Activated T-cell treated with anti-CD3 and anti-CD28 coated beads, Interleukin-2, amount 50 U/mL, for 72 hours (primary cell): Measurements from ENCODE around the gene ATG16L2. TPM values are rescaled to one million over a fixed set of nuclear protein-coding genes. Genes with fewer than 3 reads are reported as not detected.

Source experiments
- ATAC-seq, 2 donors: fragments of 150-1000 bp; cut with Tn5 transposase; replicated peaks in 1 of 2; 2 replicates each; pipeline ENCODE4 v1.10.0; 2021; ENCODE audit warnings: moderate library complexity in 2 of 2, mild to moderate bottlenecking in 1 of 2
- DNase-seq, 2 donors: peaks; one replicate each; pipeline ENCODE4 v3.0.0; 2021 to 2022; ENCODE audit warnings: mixed read lengths in 1 of 2
- H3K27ac Mint-ChIP-seq: one replicate; pipeline ENCODE4 v1.8.0; 2022; ENCODE audit warnings: mild to moderate bottlenecking, moderate library complexity, mixed read lengths
- H3K27me3 Mint-ChIP-seq: one replicate; pipeline ENCODE4 v1.8.0; 2022; ENCODE audit warnings: low read depth, mixed read lengths
- H3K36me3 Mint-ChIP-seq, 2 donors: one replicate each; pipeline ENCODE4 v1.8.0; 2022; ENCODE audit warnings: mixed read lengths in 2 of 2, mild to moderate bottlenecking in 1 of 2; ENCODE audit not compliant: insufficient read depth in 2 of 2
- H3K4me1 Mint-ChIP-seq: one replicate; pipeline ENCODE4 v1.8.0; 2022; ENCODE audit warnings: low read depth, mixed read lengths
- H3K4me3 Mint-ChIP-seq, 2 donors: one replicate each; pipeline ENCODE4 v1.8.0; 2022; ENCODE audit warnings: mild to moderate bottlenecking in 2 of 2, mixed read lengths in 2 of 2, moderate library complexity in 2 of 2
- H3K9me3 Mint-ChIP-seq, 2 donors: one replicate each; pipeline ENCODE4 v1.8.0; 2022; ENCODE audit warnings: mixed read lengths in 2 of 2
- total RNA-seq, 2 donors: library from RNA; stranded (reverse); gene quantifications; one replicate each; pipeline ENCODE4 v1.2.3, GENCODE V29; 2022

ATG16L2 gene
- total RNA-seq, 2 donors from 2014 or later: 55.8 to 56.0 TPM

DNA sequence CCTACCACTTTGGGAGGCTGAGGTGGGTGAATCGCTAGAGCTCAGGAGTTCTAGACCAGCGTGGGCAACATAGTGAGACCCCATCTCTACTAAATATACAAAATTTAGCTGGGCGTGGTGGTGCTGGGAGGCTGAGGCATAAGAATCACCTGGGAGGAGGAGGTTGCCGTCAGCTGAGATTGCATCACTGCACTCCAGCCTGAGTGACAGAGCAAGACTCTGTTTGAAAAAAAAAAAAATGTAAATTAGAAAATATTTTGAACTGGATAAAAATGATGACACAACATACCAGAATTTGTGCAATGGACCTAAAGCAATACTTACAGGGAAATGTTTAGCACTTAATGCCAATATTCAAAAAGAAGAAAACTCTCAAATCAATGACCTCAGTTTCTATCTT lies 46.4 kb downstream of the ATG16L2 start:
- no peaks in the 10 kb centered on the region for H3K36me3 Mint-ChIP-seq
- no peak for ATAC-seq
- DNase-seq: no peak
- H3K9me3 Mint-ChIP-seq: no peaks in the 10 kb centered on the region
- H3K27me3 Mint-ChIP-seq: no peaks in the 10 kb centered on the region
- H3K4me3 Mint-ChIP-seq: no peak overlapping the region
- H3K4me1 Mint-ChIP-seq: peaks cover 6% of the 10 kb centered on the region
- no peak overlapping the region for H3K27ac Mint-ChIP-seq

GRCh38 chr11:72863091-72863490 lies 48.9 kb downstream of the ATG16L2 start:
- H3K9me3 Mint-ChIP-seq: no peaks in the 10 kb centered on the region

DNA sequence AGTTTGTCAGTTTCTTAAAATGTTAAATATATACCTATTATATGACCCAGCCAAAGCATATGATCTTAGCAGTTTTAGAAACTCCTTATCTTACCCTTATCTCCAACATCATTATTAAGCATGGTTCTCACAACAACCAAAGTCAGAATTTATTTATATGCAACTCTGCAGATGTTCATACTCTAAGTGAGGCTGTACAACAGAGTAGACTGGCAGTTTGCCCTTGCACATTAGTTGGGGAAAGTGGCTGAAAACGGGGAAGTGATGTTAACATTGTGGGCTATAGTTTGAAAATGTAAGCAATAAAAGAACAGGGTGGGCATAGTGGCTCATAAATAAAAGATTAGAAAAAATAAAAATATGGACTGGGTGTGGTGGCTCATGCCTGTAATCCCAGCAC lies 49.7 kb downstream of the ATG16L2 start:
- Mint-ChIP-seq H3K36me3 (peaks cover 0 to 9% of the 10 kb centered on the region in 2 donors), H3K9me3 (no peaks in the 10 kb centered on the region), H3K4me3 (no peak overlapping the region), H3K27ac (no peak overlapping the region), H3K27me3 (no peaks in the 10 kb centered on the region), H3K4me1 (peaks cover 11% of the 10 kb centered on the region)
- DNase-seq: no peak
- no peak for ATAC-seq

More at GRCh38 chr11:72863091-72863490, 48.9 kb downstream of the ATG16L2 start:
- H3K4me3 Mint-ChIP-seq: no peak overlapping the region
- H3K27me3 Mint-ChIP-seq: no peaks in the 10 kb centered on the region
- ATAC-seq: no peak
- no peak overlapping the region for H3K27ac Mint-ChIP-seq
- peaks cover 11% of the 10 kb centered on the region for H3K4me1 Mint-ChIP-seq
- peaks cover 0 to 6% of the 10 kb centered on the region in 2 donors for H3K36me3 Mint-ChIP-seq
- DNase-seq: no peak

DNA sequence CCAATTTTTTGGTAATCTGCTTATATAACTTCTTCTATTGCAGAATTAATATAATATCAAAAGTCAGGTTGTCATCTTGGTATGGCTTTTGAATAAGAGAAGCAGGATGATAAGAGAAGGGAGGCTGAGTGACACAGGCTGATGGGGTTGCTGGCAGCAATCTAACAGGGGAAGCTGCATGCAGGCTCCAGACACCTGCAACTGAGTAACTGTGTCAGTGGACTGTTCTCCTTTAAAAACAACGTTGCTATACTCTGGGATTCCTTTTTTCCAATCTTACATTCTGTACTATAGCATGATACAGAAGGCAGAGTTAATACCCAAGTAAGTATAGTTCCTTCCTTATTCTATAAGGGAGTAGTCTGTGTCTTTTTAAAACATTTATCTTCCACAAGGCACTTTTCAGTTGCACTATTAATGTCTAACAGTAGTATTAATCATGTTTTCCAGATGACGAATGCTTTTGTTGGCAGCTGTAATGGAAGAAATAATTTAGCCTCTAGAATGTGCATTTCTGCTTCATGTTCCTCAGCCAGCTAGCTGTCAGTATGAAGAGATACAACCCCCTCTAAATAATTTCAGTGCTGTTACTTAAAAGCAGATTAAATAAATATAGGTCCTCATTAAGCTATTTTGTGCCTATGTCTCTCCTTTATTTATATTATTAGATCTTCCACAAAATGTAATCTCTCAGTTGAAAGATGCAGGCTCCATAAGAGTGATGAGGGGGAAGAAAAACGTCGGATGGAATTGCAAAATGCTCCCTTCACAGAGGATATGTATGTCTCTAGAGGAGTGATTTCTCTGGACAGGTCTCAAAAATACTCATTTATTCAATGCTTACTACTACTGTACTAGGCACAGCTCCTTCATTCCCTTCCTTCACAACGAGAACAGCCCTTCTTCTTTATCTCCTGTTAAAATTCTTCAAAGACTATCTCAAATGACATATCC lies 50.8 kb downstream of the ATG16L2 start:
- Mint-ChIP-seq H3K36me3 (peaks cover 0 to 9% of the 10 kb centered on the region in 2 donors), H3K4me1 (peaks cover 15% of the 10 kb centered on the region), H3K27ac (no peak overlapping the region), H3K27me3 (no peaks in the 10 kb centered on the region), H3K4me3 (no peak overlapping the region), H3K9me3 (no peaks in the 10 kb centered on the region)
- DNase-seq: no peak
- ATAC-seq: no peak

DNA sequence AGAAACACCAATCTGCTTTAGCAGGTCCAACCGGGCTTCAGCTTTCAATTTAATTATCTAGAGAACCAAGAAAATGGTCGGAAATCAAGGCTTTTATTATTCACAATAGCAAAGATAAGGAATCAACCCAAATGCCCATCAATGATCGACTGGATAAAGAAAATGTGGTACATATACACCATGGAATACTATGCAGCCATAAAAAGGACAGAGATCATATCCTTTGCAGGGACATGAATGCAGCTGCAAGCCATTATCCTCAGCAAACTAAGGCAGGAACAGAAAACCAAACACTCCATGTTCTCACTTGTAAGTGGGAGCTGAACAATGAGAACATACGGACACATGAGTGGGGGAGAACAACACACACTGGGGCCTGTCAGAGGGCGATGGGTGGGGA lies 53.8 kb downstream of the ATG16L2 start:
- no peak for ATAC-seq
- no peaks in the 10 kb centered on the region for H3K9me3 Mint-ChIP-seq
- H3K27ac Mint-ChIP-seq: no peak overlapping the region
- DNase-seq: no peak
- H3K4me3 Mint-ChIP-seq: no peak overlapping the region
- H3K4me1 Mint-ChIP-seq: peaks cover 26% of the 10 kb centered on the region
- peaks cover 0 to 9% of the 10 kb centered on the region in 2 donors for H3K36me3 Mint-ChIP-seq
- no peaks in the 10 kb centered on the region for H3K27me3 Mint-ChIP-seq

GRCh38 chr11:72869831-72870230 lies 55.6 kb downstream of the ATG16L2 start:
- Mint-ChIP-seq H3K36me3 (peaks cover 0 to 9% of the 10 kb centered on the region in 2 donors), H3K4me1 (peaks cover 26% of the 10 kb centered on the region), H3K9me3 (no peaks in the 10 kb centered on the region), H3K27me3 (no peaks in the 10 kb centered on the region), H3K27ac (no peak overlapping the region), H3K4me3 (no peak overlapping the region)
- no peak for DNase-seq
- no peak for ATAC-seq

DNA sequence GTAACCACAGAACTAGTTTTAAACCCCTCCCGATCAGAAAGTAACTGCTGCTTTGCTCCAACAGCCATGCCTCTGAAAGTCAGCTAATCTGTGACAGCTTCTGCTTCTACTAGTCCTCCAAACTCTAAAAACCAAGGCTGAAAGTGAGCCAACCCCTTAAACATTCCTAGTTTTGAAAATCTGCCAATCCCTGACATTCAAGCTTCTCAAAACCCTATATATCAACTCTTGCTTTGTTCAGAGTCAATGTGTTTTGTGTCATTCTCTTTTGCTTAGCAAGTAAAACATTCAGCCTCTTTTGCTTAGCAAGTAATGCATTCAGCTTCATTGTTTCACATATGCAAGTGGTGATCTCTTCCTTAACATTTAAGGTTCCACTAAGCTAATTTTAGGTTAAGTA lies 56.9 kb downstream of the ATG16L2 start:
- Mint-ChIP-seq H3K4me1 (peaks cover 16% of the 10 kb centered on the region), H3K27ac (no peak overlapping the region), H3K36me3 (peaks cover 0 to 9% of the 10 kb centered on the region in 2 donors), H3K27me3 (no peaks in the 10 kb centered on the region), H3K9me3 (no peaks in the 10 kb centered on the region), H3K4me3 (no peak overlapping the region)
- no peak for ATAC-seq
- DNase-seq: no peak

DNA sequence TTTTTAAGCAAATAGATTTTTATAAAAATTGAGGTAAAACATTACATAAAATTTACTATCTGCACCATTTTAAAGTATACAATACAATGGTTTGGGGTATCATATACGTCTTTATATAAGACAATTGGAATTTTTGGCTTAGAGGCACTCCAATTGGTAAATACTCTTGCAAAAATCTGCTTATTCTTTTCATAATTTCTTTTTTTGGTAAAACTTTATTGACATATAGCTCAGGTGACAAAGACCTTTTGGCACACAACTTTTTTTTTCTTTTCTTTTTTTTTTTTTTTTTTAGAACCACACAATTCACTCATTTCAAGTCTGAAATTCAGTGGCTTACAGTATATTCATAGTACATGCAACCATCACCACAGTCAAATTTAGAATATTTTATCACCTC lies 57.8 kb downstream of the ATG16L2 start:
- peaks cover 0 to 7% of the 10 kb centered on the region in 2 donors for H3K36me3 Mint-ChIP-seq
- no peaks in the 10 kb centered on the region for H3K9me3 Mint-ChIP-seq
- peaks cover 16% of the 10 kb centered on the region for H3K4me1 Mint-ChIP-seq
- peak overlapping the region; percentile 56 for H3K27ac Mint-ChIP-seq
- no peak for DNase-seq
- no peaks in the 10 kb centered on the region for H3K27me3 Mint-ChIP-seq
- H3K4me3 Mint-ChIP-seq: no peak overlapping the region
- ATAC-seq: no peak

GRCh38 chr11:72875736-72876135 lies 61.5 kb downstream of the ATG16L2 start:
- ATAC-seq (no peak), DNase-seq (no peak)
- H3K9me3 Mint-ChIP-seq: no peaks in the 10 kb centered on the region
- H3K36me3 Mint-ChIP-seq: peaks cover 0 to 9% of the 10 kb centered on the region in 2 donors
- H3K27me3 Mint-ChIP-seq: no peaks in the 10 kb centered on the region
- no peak overlapping the region for H3K27ac Mint-ChIP-seq
- peaks cover 8% of the 10 kb centered on the region for H3K4me1 Mint-ChIP-seq
- no peak overlapping the region for H3K4me3 Mint-ChIP-seq

- Mint-ChIP-seq H3K4me3 (no peak overlapping the region), H3K9me3 (no peaks in the 10 kb centered on the region), H3K4me1 (peaks cover 8% of the 10 kb centered on the region), H3K36me3 (peaks cover 0 to 13% of the 10 kb centered on the region in 2 donors), H3K27ac (no peak overlapping the region), H3K27me3 (no peaks in the 10 kb centered on the region)
- DNase-seq: no peak
- no peak for ATAC-seq
These were observed 61.9 kb downstream of the ATG16L2 start for GRCh38 chr11:72876147-72876546.

Other genes starting within 250 kb of the ATG16L2 start
- 1 to 10 TPM in 1 of 2 donors, under 1 TPM in 1; 0.77 to 1.7 TPM for gene PDE2A, start 140.0 kb upstream of the ATG16L2 start, total RNA-seq
- gene ARAP1, start 62.0 kb upstream of the ATG16L2 start, total RNA-seq: 10 to 100 TPM; 81.7 to 93.4 TPM
- 10 to 100 TPM; 31.9 to 41.3 TPM for gene STARD10, start 20.4 kb upstream of the ATG16L2 start, total RNA-seq